K562 (cell line): Measurements from ENCODE around the gene EPM2A. TPM values are rescaled to one million over a fixed set of nuclear protein-coding genes. Genes with fewer than 3 reads are reported as not detected.

Experiments
- BCOR ChIP-seq: fragments of 450-650 bp; IDR thresholded peaks from 2 replicates; pipeline ENCODE4 v1.6.1; 2016
- CBX2 ChIP-seq: fragments of 200-600 bp; sonication (generic); IDR thresholded peaks from one replicate; pipeline ENCODE4 v1.6.1; 2012; ENCODE audit warnings: mild to moderate bottlenecking, low read length, inconsistent platforms; ENCODE audit not compliant: insufficient read depth, poor library complexity, severe bottlenecking
- ELK1 ChIP-seq: sonication (generic); formaldehyde crosslinking; IDR thresholded peaks from 2 replicates; pipeline ENCODE4 v1.8.1; 2022; ENCODE audit warnings: missing genetic modification reagents
- FOSL1 ChIP-seq: fragments of 200-800 bp; sonication (Bioruptor generic); conservative IDR thresholded peaks from 2 replicates; pipeline ENCODE4 v1.6.1; 2016; ENCODE audit warnings: missing genetic modification characterization, missing compliant biosample characterization
- GABPA ChIP-seq: fragments of 200-800 bp; sonication (Bioruptor generic); conservative IDR thresholded peaks from 2 replicates; pipeline ENCODE4 v1.6.1; 2016; ENCODE audit warnings: low read depth, missing genetic modification characterization, missing compliant biosample characterization
- GABPB1 ChIP-seq: sonication (generic); formaldehyde crosslinking; IDR thresholded peaks from 2 replicates; pipeline ENCODE4 v1.8.0; 2022; ENCODE audit warnings: mild to moderate bottlenecking, missing genetic modification reagents
- HDAC8 ChIP-seq: fragments of 450-650 bp; IDR thresholded peaks from 2 replicates; pipeline ENCODE4 v1.6.1; 2016; ENCODE audit warnings: mild to moderate bottlenecking, missing genetic modification characterization, moderate library complexity, missing compliant biosample characterization
- HOMEZ ChIP-seq: fragments of 250-450 bp; sonication (Bioruptor Pico); IDR thresholded peaks from 2 replicates; pipeline ENCODE4 v1.4.0; 2020; ENCODE audit warnings: mild to moderate bottlenecking, moderate library complexity
- JUN ChIP-seq, 2 experiments: sonication (generic) in 1 of 2; formaldehyde crosslinking in 1 of 2; IDR thresholded peaks; 2 replicates each; pipeline versions ENCODE4 v1.6.1 to v1.8.0; 2012 to 2022; ENCODE audit warnings: borderline replicate concordance in 2 of 2, mild to moderate bottlenecking in 2 of 2, improper control_type of control experiment in 1 of 2, low read depth in 1 of 2, low read length in 1 of 2, missing genetic modification reagents in 1 of 2
- PTRF ChIP-seq: fragments of 450-650 bp; IDR thresholded peaks from 2 replicates; pipeline ENCODE4 v1.6.1; 2016; ENCODE audit warnings: mild to moderate bottlenecking, missing genetic modification characterization, missing compliant biosample characterization
- RBM15 ChIP-seq: fragments of 200-400 bp; formaldehyde crosslinking; IDR thresholded peaks from 2 replicates; pipeline ENCODE4 v1.6.1; 2018; ENCODE audit warnings: mild to moderate bottlenecking, low read length, moderate library complexity; ENCODE audit not compliant: insufficient read depth
- RBM17 ChIP-seq: fragments of 200-400 bp; formaldehyde crosslinking; IDR thresholded peaks from 2 replicates; pipeline ENCODE4 v1.6.1; 2017; ENCODE audit warnings: low read depth, mild to moderate bottlenecking, low read length, borderline replicate concordance
- RCOR1 ChIP-seq, 2 experiments: IDR thresholded peaks; 2 replicates each; pipeline ENCODE4 v1.6.1; 2012; ENCODE audit warnings: low read depth in 2 of 2, low read length in 2 of 2, borderline replicate concordance in 1 of 2, improper control_type of control experiment in 1 of 2
- XRCC3 ChIP-seq: fragments of 450-650 bp; IDR thresholded peaks from 2 replicates; pipeline ENCODE4 v1.6.1; 2017; ENCODE audit warnings: mild to moderate bottlenecking, moderate library complexity
- ZNF407 ChIP-seq: fragments of 450-650 bp; IDR thresholded peaks from 2 replicates; pipeline ENCODE4 v1.6.1; 2016; ENCODE audit warnings: low read depth
- ZNF507 ChIP-seq: conservative IDR thresholded peaks from 2 replicates; pipeline ENCODE4 v1.6.1; 2017; ENCODE audit warnings: missing genetic modification characterization, missing compliant biosample characterization
- polyA plus RNA-seq, 8 experiments: library from polyadenylated mRNA; depleted of rRNA in 4 of 8; stranded (reverse) in 5 of 8; unstranded in 3 of 8; fragments of >200 nt; fragmentation: Nextera tagmentation in 2 of 8; fragmentation: Illumina TruSeq in 1 of 8; extraction: Ambion mirVana in 2 of 8; extraction: Trizol in 1 of 8; gene quantifications; 2 replicates each; pipeline versions ENCODE4 v1.2.1 to v1.2.3, GENCODE V29; 2011 to 2014; ENCODE audit warnings: inconsistent platforms in 1 of 8, missing spikeins in 1 of 8
- total RNA-seq, 7 experiments: library from RNA; depleted of rRNA in 6 of 7; stranded (reverse); fragments of >200 nt in 6 of 7; fragmentation: Illumina TruSeq in 2 of 7; extraction: Trizol in 2 of 7; gene quantifications; 2 replicates each; pipeline versions ENCODE4 v1.2.1 to v1.2.3, GENCODE V29; 2011 to 2021; ENCODE audit warnings: low replicate concordance in 1 of 7

EPM2A gene
- total and polyA plus RNA-seq, 9 of the 15 experiments (the other 6 are each of a cell fraction or from before 2014, with no cell fraction given) = 0.35 to 5.3 (median 2.5) TPM

GRCh38 chr6:145734486-145735355 lies 599 bp downstream of the EPM2A start (continued):
- TF ChIP-seq RBM17 = no peak
- no peak for TF ChIP-seq CBX2
- no peak for TF ChIP-seq XRCC3
- TF ChIP-seq PTRF (tag) = no peak
- peak; percentile 60; the same call in 1 of the 2 replicates for TF ChIP-seq HDAC8
- no peak for TF ChIP-seq ELK1 (CRISPR knock-in tag)
- 0 out of 4 replicates have a peak, but pooled peaks of 1 of the 2 experiments have one; percentile 12 for TF ChIP-seq RCOR1 (IDR thresholded peaks at IDR 0.05; ENCODE audit: borderline replicate concordance in 1 of 2, low read depth in 2 of 2, low read length in 2 of 2)
- no peak; the same call in 1 of the 2 replicates for TF ChIP-seq GABPB1 (CRISPR knock-in tag)
- TF ChIP-seq FOSL1 (tag) = no peak
- no peak for TF ChIP-seq HOMEZ (CRISPR knock-in tag)
- TF ChIP-seq ZNF407 = no peak
- TF ChIP-seq JUN (IDR thresholded peaks at IDR 0.05; ENCODE audit: borderline replicate concordance, low read depth, low read length) = no peak
- TF ChIP-seq JUN (CRISPR knock-in tag; IDR thresholded peaks at IDR 0.05; ENCODE audit: borderline replicate concordance) = no peak
- TF ChIP-seq BCOR = peak; percentile 63
- TF ChIP-seq ZNF507 = no peak
- no peak for TF ChIP-seq RBM15
- no peak for TF ChIP-seq GABPA (tag)
